Measurements from ENCODE around the gene TMEM266. TPM values are rescaled to one million over a fixed set of nuclear protein-coding genes. Genes with fewer than 3 reads are reported as not detected.

The TMEM266 gene
- polyA plus RNA-seq, 1 donor from 2014 or later = 0.20 TPM

GRCh38 chr15:76134537-76134936 lies 74.8 kb downstream of the TMEM266 start:
- no peak overlapping the region for H3K27ac Mint-ChIP-seq
- peaks cover 3% of the 10 kb centered on the region for H3K36me3 Mint-ChIP-seq
- H3K9me3 Mint-ChIP-seq = no peaks in the 10 kb centered on the region
- no peak overlapping the region for H3K4me3 Mint-ChIP-seq
- peaks cover 0 to 1% (median 0%) of the 10 kb centered on the region in 3 donors for H3K4me1 Mint-ChIP-seq
- peaks cover 2% of the 10 kb centered on the region for H3K27me3 Mint-ChIP-seq

DNA sequence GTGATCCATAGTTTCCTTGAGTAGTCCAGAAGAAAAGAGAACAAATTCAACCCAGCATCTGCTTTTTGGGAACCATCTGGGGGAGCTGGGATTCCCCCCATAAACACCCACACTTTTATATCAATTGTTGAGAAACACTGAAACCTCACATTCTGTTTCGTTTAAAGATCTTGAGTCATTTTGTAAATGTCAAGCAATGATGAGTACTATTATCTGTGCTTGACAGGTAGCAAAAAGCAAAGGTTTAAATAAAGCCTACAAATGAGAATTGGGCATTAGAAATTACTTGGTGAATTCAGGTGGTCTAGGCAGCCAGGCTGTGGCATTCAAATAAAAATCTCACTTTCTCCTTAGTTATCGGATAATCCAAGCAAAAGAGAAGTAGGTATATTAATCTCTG lies 75.7 kb downstream of the TMEM266 start:
- Mint-ChIP-seq H3K36me3 (peaks cover 2% of the 10 kb centered on the region), H3K27ac (no peak overlapping the region), H3K4me3 (no peak overlapping the region), H3K4me1 (peaks cover 0 to 3% (median 0%) of the 10 kb centered on the region in 3 donors), H3K27me3 (peaks cover 2% of the 10 kb centered on the region), H3K9me3 (no peaks in the 10 kb centered on the region)

DNA sequence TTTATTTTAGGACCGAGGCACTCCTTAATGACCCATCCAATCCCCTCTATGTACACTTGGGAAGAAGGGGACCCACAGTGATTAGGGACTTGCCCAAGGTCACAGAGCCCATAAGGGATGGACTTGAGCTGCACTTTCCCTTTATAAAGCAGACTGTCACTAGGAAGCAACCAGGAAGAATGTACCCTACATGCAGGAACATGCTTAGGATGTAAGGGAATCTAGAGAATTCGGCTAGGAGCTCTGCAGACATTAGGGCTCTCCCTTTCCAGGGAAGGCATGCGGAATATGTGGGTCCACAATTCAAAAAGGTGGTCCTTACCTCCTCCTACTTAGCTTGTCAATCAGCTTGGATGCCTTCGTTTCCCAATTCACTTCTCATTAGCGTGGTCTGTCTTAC lies 78.7 kb downstream of the TMEM266 start:
- H3K9me3 Mint-ChIP-seq = no peaks in the 10 kb centered on the region
- H3K27me3 Mint-ChIP-seq = peaks cover 11% of the 10 kb centered on the region
- H3K27ac Mint-ChIP-seq = no peak overlapping the region
- H3K4me3 Mint-ChIP-seq = no peak overlapping the region
- peaks cover 0 to 3% (median 2%) of the 10 kb centered on the region in 3 donors for H3K4me1 Mint-ChIP-seq
- H3K36me3 Mint-ChIP-seq = peaks cover 2% of the 10 kb centered on the region

DNA sequence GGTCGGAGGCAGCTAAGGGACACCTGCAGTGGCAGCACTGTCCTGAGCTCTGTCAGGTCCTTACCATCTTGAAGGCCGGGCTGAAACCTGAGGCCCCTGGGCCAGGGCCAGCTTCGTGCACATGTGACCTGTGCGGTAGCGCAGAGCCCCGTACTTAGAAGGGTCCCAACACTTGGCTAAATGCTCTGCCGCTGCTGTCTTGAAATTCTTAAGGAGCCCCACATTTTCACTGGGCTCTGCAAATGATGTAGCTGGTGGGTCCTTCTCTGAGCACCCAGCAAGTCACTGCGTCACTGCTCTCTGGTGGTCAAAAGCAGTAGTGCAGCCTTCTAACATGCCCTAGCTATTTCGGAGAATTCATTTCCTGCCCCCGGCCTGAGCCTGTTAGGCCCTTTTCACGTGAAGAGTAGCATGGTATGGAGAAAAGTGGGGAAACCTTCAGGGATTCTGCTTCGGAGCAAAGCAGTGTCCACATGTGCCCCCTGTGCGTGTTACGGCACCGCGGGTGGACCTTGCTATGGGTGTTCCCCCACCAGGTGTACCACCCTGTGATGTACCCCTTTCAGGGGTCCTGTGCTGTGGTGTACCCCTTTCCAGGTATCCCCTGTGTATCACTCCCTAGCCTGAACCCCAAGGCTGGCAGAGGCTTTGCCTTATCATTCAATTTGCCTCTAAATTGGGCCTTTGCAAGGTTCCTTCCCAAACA lies 79.7 kb downstream of the TMEM266 start:
- Mint-ChIP-seq H3K27ac (no peak overlapping the region), H3K27me3 (peaks cover 13% of the 10 kb centered on the region), H3K9me3 (no peaks in the 10 kb centered on the region), H3K4me3 (no peak overlapping the region), H3K36me3 (peaks cover 2% of the 10 kb centered on the region), H3K4me1 (peaks cover 0 to 3% (median 2%) of the 10 kb centered on the region in 3 donors)

DNA sequence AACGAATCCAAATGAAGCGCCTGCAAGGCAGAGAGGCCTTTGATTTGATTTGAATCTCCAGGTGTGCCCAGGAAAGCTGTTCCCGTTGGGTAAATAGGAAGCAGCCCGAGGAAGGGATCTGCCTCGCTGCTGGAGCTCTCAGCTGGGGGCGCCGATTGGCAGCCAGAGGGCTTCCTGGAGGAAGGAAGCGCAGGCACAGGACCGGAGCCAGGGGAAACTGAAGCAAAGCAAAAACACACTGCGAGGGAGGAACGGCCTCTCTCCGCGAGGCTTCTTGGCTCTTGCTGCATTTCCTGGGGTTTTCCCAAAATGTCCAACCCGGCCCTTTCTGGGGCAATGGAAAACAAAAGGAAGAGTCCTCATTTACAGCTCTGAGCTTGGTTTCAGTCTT lies 80.3 kb downstream of the TMEM266 start:
- Mint-ChIP-seq H3K27me3 (peaks cover 16% of the 10 kb centered on the region), H3K4me1 (peaks cover 0 to 3% (median 2%) of the 10 kb centered on the region in 3 donors), H3K36me3 (peaks cover 2% of the 10 kb centered on the region), H3K27ac (no peak overlapping the region), H3K9me3 (no peaks in the 10 kb centered on the region), H3K4me3 (no peak overlapping the region)

- Mint-ChIP-seq H3K27me3 (peaks cover 17% of the 10 kb centered on the region), H3K27ac (no peak overlapping the region), H3K9me3 (no peaks in the 10 kb centered on the region), H3K4me3 (no peak overlapping the region), H3K36me3 (no peaks in the 10 kb centered on the region), H3K4me1 (peaks cover 5 to 12% (median 11%) of the 10 kb centered on the region in 3 donors)
These were observed 87.0 kb downstream of the TMEM266 start for GRCh38 chr15:76146812-76147211.

DNA sequence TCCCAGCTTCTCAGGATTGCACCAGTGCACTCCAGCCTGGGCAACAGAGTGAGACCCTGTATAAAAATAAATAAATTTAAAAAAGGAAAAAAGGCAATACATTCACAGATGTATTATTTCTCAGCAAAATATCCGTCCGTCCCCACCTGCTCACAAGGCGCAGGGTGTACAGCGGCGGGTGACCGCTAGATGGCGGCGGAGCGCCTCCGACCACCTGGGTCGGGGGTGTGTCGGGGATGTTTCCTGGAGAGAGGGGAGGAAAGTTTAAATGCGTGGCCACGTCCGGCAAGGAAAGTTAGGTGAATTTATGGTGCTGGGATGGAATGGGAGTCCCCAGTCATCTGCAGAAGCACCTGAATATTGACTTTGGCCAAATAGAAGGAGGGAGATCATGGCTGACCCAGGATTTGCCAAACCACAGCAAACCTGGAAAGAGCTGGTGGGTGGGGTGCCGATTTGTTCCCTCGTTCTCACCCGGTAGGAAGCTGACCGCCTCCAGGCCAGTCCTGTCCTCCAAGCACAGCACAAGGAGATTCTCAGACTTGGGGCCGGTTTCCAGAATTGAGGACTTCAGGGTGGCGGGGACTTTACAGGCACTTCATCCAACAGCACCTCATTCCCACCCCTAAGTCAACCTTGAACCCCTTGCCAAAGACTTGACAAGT lies 88.3 kb downstream of the TMEM266 start:
- Mint-ChIP-seq H3K36me3 (no peaks in the 10 kb centered on the region), H3K4me1 (peaks cover 5 to 12% (median 11%) of the 10 kb centered on the region in 3 donors), H3K4me3 (peak overlapping the region in 1 of 4 donors; percentile 84), H3K27me3 (peaks cover 14% of the 10 kb centered on the region), H3K9me3 (no peaks in the 10 kb centered on the region), H3K27ac (no peak overlapping the region)

GRCh38 chr15:76149291-76149915 lies 89.6 kb downstream of the TMEM266 start:
- Mint-ChIP-seq H3K36me3 (no peaks in the 10 kb centered on the region), H3K27me3 (peaks cover 11% of the 10 kb centered on the region)

DNA sequence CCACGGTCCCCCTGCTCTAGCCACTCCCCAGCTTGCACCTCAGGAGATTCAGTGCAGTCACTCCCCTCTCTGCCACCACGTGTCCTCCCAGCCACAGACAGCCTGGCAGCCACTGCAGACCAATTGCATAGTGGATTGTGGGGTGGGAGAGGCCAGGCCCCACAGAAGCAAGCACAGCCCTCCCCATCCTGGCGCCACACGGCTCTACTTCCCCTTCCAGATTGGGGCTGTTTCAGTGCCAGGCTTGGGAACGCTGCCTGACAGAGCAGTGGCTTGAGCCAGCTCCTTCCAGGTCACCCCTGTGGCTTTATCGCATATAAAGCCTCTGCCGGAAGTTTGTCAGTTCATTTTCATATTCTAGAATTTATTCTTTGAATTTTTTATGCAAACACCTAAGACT lies 90.7 kb downstream of the TMEM266 start:
- peak overlapping the region in 1 of 3 donors; percentile 1 for H3K27ac Mint-ChIP-seq
- H3K36me3 Mint-ChIP-seq = no peaks in the 10 kb centered on the region
- peak overlapping the region in 1 of 4 donors; percentile 70 for H3K4me3 Mint-ChIP-seq
- peaks cover 5% of the 10 kb centered on the region for H3K27me3 Mint-ChIP-seq
- no peaks in the 10 kb centered on the region for H3K9me3 Mint-ChIP-seq
- H3K4me1 Mint-ChIP-seq = peaks cover 5 to 11% (median 11%) of the 10 kb centered on the region in 3 donors

More at GRCh38 chr15:76149291-76149915, 89.6 kb downstream of the TMEM266 start:
- peaks cover 5 to 11% (median 11%) of the 10 kb centered on the region in 3 donors for H3K4me1 Mint-ChIP-seq
- no peak overlapping the region for H3K27ac Mint-ChIP-seq
- H3K9me3 Mint-ChIP-seq = no peaks in the 10 kb centered on the region
- H3K4me3 Mint-ChIP-seq = no peak overlapping the region

DNA sequence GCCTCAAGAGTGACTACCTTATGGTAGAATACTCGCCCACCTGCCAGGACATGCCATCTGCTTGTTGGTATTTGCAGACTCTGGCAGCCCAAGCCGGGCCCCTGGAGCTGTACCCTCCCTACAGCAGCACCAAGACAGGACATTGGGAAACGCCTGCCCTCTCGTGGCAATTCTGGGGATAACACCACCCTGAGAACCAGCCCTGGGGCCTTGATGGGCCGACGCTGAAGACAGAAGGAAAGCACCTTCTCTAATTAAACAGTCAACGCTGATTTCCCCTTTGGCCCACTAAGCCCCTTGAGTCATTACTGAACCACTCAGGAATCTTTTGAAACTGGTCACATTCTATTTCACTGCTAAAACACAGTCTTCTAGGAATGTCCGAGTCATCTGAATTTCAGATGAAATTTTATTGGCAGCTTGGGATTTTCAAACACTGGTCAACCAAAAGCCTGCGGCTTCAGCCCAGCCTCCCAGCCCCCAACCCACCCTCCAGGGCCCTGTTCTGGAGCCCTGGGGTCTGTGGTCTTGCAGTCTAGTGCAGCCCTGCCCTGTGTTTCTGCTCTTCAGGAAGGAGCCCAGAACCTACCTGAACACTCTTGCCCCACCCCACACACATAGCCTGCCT lies 91.3 kb downstream of the TMEM266 start:
- peaks cover 5% of the 10 kb centered on the region for H3K27me3 Mint-ChIP-seq

DNA sequence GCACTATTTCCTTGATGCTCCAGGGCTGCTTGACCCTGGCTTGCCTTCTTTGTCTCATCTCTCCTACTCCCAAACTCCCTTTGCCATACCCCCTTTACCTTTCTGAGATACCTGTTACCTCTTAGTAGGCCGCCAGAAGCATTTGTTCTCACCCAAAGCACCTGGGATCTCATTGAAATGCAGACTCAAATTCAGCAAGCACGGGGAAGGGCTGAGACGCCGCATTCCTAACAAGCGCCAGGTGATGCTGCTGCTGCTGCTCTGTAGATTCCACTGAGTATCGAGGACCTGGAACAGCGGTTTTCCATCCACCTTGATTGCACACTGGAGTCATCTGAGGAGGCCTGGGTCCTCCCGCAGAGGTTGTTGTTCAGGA lies 91.8 kb downstream of the TMEM266 start:
- H3K4me1 Mint-ChIP-seq = peaks cover 5 to 11% (median 11%) of the 10 kb centered on the region in 3 donors
- H3K27ac Mint-ChIP-seq = no peak overlapping the region
- H3K27me3 Mint-ChIP-seq = peaks cover 5% of the 10 kb centered on the region
- no peak overlapping the region for H3K4me3 Mint-ChIP-seq
- no peaks in the 10 kb centered on the region for H3K36me3 Mint-ChIP-seq
- H3K9me3 Mint-ChIP-seq = no peaks in the 10 kb centered on the region

More for the DNA sequence above, 91.3 kb downstream of the TMEM266 start:
- Mint-ChIP-seq H3K4me1 (peaks cover 5 to 11% (median 11%) of the 10 kb centered on the region in 3 donors), H3K9me3 (no peaks in the 10 kb centered on the region), H3K27ac (peak overlapping the region in 1 of 3 donors; percentile 1), H3K36me3 (no peaks in the 10 kb centered on the region), H3K4me3 (peak overlapping the region in 1 of 4 donors; percentile 70)

DNA sequence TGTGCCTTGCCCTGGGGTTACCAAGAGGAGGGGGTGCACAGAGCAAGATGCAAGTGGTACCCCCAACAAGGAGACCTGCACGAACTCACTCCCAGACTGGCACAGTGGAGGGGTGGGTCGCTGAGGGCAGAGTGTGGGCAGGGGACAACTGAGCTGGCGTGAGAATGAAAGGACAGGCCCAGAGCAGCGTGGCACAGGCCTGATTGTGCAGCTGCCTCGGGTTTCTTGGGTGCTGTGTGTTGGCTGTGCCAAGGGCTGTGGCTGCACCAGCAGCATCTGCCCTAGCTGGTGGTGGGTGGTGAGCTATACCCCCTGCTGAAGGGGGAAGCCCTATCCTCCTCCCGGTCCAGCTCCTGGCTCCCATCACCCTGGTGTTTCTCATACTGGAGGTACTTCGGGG lies 92.4 kb downstream of the TMEM266 start:
- Mint-ChIP-seq H3K4me1 (peaks cover 5 to 11% (median 11%) of the 10 kb centered on the region in 3 donors), H3K36me3 (no peaks in the 10 kb centered on the region), H3K4me3 (no peak overlapping the region), H3K9me3 (no peaks in the 10 kb centered on the region), H3K27ac (no peak overlapping the region), H3K27me3 (peaks cover 2% of the 10 kb centered on the region)

DNA sequence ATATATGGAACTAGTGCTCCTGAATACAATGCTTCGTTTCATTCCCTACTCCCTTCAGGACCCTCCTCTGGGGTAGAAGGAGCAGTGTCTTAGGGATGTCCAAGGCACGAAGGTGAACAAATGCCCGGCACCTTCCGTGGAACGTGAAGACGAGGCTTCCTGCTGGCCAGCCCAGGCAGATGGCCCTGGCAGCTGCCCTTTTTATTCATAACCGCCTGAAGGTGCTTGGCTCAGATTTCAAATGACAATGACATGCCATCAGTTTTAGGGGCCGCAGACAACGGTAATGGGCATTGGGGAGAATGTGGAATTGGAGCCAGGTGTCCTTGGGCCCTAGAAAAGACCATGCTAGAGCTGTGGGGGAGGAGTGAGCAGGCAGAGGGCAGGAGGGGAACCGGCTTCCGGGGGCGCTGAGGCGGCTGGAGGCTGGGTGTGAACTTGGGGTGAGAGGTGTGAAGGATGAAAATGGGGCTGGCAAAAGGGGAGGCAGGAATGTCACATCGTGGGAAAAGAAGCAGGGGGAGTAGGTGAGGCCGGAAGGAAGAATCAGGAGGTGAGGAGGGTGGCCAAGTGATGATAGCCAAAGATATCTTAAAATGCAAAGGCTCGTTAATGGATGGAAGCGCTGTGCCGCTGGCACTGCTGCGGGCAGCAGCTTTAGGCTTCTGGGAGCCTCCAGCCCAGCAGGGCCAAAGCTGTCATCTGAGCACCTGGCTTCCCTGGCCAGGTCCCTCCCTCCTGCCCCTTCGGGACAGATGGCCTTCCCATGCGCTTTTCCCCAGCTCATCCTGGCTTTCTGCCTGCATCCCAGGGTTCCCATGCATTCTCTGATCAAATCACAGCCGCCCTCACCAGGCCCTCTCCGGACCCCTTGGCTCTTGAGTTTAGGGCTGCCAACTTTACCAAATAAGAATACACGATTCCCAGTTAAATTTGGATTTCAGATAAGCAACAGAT lies 93.7 kb downstream of the TMEM266 start:
- Mint-ChIP-seq H3K27ac (no peak overlapping the region), H3K4me1 (peaks cover 0 to 9% (median 8%) of the 10 kb centered on the region in 3 donors), H3K36me3 (no peaks in the 10 kb centered on the region), H3K4me3 (peak overlapping the region in 1 of 4 donors; percentile 39), H3K27me3 (no peaks in the 10 kb centered on the region), H3K9me3 (no peaks in the 10 kb centered on the region)

GRCh38 chr15:76155731-76156130 lies 95.9 kb downstream of the TMEM266 start:
- Mint-ChIP-seq H3K4me3 (no peak overlapping the region), H3K27me3 (peaks cover 2% of the 10 kb centered on the region), H3K4me1 (peaks cover 0 to 5% (median 5%) of the 10 kb centered on the region in 3 donors), H3K9me3 (no peaks in the 10 kb centered on the region), H3K27ac (no peak overlapping the region), H3K36me3 (no peaks in the 10 kb centered on the region)

All from IgD-negative memory B cell (primary cell).